Esophagus muscularis mucosa (tissue), 3 donors: Measurements from ENCODE around the gene GUCY2C.
"Not testable (repeated sequence)": the region's sequence is repeated elsewhere in the genome, so short reads cannot be mapped to it uniquely, and the experiment has no call there.

Experiments
- EP300 ChIP-seq: sonication (generic); formaldehyde crosslinking; IDR thresholded peaks from one replicate; pipeline ENCODE4 v1.6.1; 2017; ENCODE audit warnings: antibody characterized with exemption
- TF ChIP-seq, protein P1 (sequence below), 3 experiments: fragments of 200-600 bp in 2 of 3; fragments of 450-650 bp in 1 of 3; sonication (generic) in 2 of 3; IDR thresholded peaks; one replicate each; pipeline ENCODE4 v1.5.1; 2017 to 2019; ENCODE audit warnings: antibody characterized with exemption in 3 of 3, mild to moderate bottlenecking in 2 of 3, moderate library complexity in 1 of 3

DNA sequence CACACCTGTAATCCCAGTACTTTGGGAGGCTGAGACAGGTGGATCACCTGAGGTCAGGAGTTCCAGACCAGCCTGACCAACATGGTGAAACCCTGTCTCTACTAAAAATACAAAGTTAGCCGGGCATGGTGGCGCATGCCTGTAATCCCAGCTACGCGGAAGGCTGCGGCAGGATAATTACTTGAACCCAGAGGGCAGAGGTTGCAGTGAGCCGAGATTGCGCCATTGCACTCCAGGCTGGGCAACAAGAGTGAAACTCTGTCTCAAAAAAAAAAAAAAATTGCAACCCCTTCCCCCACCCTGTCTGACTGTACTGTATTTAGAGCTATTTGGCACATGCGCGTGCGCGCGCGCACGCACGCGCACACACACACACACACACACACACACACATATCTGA is 40.0 kb upstream of the GUCY2C start:
- TF ChIP-seq, protein P1, sequence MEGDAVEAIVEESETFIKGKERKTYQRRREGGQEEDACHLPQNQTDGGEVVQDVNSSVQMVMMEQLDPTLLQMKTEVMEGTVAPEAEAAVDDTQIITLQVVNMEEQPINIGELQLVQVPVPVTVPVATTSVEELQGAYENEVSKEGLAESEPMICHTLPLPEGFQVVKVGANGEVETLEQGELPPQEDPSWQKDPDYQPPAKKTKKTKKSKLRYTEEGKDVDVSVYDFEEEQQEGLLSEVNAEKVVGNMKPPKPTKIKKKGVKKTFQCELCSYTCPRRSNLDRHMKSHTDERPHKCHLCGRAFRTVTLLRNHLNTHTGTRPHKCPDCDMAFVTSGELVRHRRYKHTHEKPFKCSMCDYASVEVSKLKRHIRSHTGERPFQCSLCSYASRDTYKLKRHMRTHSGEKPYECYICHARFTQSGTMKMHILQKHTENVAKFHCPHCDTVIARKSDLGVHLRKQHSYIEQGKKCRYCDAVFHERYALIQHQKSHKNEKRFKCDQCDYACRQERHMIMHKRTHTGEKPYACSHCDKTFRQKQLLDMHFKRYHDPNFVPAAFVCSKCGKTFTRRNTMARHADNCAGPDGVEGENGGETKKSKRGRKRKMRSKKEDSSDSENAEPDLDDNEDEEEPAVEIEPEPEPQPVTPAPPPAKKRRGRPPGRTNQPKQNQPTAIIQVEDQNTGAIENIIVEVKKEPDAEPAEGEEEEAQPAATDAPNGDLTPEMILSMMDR (IDR thresholded peaks at IDR 0.05): not testable (repeated sequence)
- TF ChIP-seq EP300: not testable (repeated sequence)
